PC-9 (cell line): Measurements from ENCODE around the gene ALDH3B2.

Source experiments
- EZH2 ChIP-seq: fragments of 200-600 bp; sonication (generic); IDR thresholded peaks from 2 replicates; pipeline ENCODE4 v1.8.0; 2017; ENCODE audit warnings: antibody characterized with exemption, low read depth
- TF ChIP-seq, protein P1 (sequence below): fragments of 200-600 bp; sonication (generic); conservative IDR thresholded peaks from 2 replicates; pipeline ENCODE4 v1.6.1; 2017; ENCODE audit warnings: mixed run types, antibody characterized with exemption, mild to moderate bottlenecking, moderate library complexity

- TF ChIP-seq, protein P1, sequence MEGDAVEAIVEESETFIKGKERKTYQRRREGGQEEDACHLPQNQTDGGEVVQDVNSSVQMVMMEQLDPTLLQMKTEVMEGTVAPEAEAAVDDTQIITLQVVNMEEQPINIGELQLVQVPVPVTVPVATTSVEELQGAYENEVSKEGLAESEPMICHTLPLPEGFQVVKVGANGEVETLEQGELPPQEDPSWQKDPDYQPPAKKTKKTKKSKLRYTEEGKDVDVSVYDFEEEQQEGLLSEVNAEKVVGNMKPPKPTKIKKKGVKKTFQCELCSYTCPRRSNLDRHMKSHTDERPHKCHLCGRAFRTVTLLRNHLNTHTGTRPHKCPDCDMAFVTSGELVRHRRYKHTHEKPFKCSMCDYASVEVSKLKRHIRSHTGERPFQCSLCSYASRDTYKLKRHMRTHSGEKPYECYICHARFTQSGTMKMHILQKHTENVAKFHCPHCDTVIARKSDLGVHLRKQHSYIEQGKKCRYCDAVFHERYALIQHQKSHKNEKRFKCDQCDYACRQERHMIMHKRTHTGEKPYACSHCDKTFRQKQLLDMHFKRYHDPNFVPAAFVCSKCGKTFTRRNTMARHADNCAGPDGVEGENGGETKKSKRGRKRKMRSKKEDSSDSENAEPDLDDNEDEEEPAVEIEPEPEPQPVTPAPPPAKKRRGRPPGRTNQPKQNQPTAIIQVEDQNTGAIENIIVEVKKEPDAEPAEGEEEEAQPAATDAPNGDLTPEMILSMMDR: peak; percentile 62
- TF ChIP-seq EZH2: no peak
Observed at GRCh38 chr11:67644042-67644441, 30.4 kb downstream of the ALDH3B2 start.
